Naive thymus-derived CD4-positive, alpha-beta T cell (primary cell): Measurements from ENCODE around the gene AGBL1. TPM values are rescaled to one million over a fixed set of nuclear protein-coding genes. Genes with fewer than 3 reads are reported as not detected.

Experiments used
- ATAC-seq: fragments of 150-1000 bp; cut with Tn5 transposase; 2 replicates; pipeline ENCODE4 v1.10.0; 2021; ENCODE audit warnings: mild to moderate bottlenecking, moderate library complexity
- CTCF ChIA-PET: fragments of 350-600 bp; sonication (Branson Sonifier 250); formaldehyde crosslinking; loops from one replicate; lab custom pipeline; 2021; ENCODE audit warnings: antibody characterized with exemption; lab: Charles Lee
- POLR2A ChIA-PET: fragments of 350-600 bp; sonication (Branson Sonifier 250); formaldehyde crosslinking; loops from one replicate; lab custom pipeline; 2021; ENCODE audit warnings: antibody characterized with exemption, inconsistent platforms; lab: Charles Lee
- DNase-seq, 9 donors: peaks; one replicate each; pipeline versions ENCODE4 v3.0.0 to v3.0.0-alpha.2; 2020 to 2022; ENCODE audit warnings: mixed read lengths in 1 of 9
- H3K27ac ChIP-seq: one replicate; pipeline ENCODE4 v1.7.0; 2013; ENCODE audit warnings: mild to moderate bottlenecking, low read depth, low read length, moderate library complexity
- H3K27me3 ChIP-seq, 2 donors: one replicate each; pipeline ENCODE4 v1.7.0; 2013; ENCODE audit warnings: low read length in 2 of 2, mild to moderate bottlenecking in 2 of 2, moderate library complexity in 2 of 2; ENCODE audit not compliant: control insufficient read depth in 2 of 2, insufficient read depth in 2 of 2
- H3K36me3 ChIP-seq, 3 experiments: 1 replicate in 2 of 3; 2 replicates in 1 of 3; pipeline ENCODE4 v1.7.0; 2013; ENCODE audit warnings: low read length in 3 of 3, mild to moderate bottlenecking in 3 of 3, moderate library complexity in 1 of 3; ENCODE audit not compliant: insufficient read depth in 3 of 3, control insufficient read depth in 2 of 3
- H3K4me1 ChIP-seq, 2 donors: one replicate each; pipeline ENCODE4 v1.7.0; 2013; ENCODE audit warnings: low read length in 2 of 2, mild to moderate bottlenecking in 2 of 2, moderate library complexity in 1 of 2; ENCODE audit not compliant: control insufficient read depth in 2 of 2, insufficient read depth in 2 of 2
- H3K4me3 ChIP-seq: 2 replicates; pipeline ENCODE4 v1.7.0; 2013; ENCODE audit warnings: mild to moderate bottlenecking, low read length
- H3K9me3 ChIP-seq, 3 experiments: 1 replicate in 2 of 3; 2 replicates in 1 of 3; pipeline ENCODE4 v1.7.0; 2013; ENCODE audit warnings: low read length in 3 of 3; ENCODE audit not compliant: control insufficient read depth in 2 of 3
- H3K27ac Mint-ChIP-seq, 9 donors: one replicate each; pipeline ENCODE4 v1.8.0; 2020 to 2022; ENCODE audit warnings: mixed read lengths in 9 of 9, mild to moderate bottlenecking in 8 of 9, moderate library complexity in 5 of 9, inconsistent platforms in 2 of 9
- H3K27me3 Mint-ChIP-seq, 5 donors: one replicate each; pipeline ENCODE4 v1.8.0; 2021 to 2022; ENCODE audit warnings: mixed read lengths in 5 of 5, mild to moderate bottlenecking in 1 of 5
- H3K36me3 Mint-ChIP-seq, 5 donors: one replicate each; pipeline ENCODE4 v1.8.0; 2020 to 2022; ENCODE audit warnings: mixed read lengths in 5 of 5, mild to moderate bottlenecking in 3 of 5, inconsistent platforms in 1 of 5
- H3K4me1 Mint-ChIP-seq, 7 donors: one replicate each; pipeline ENCODE4 v1.8.0; 2020 to 2022; ENCODE audit warnings: mixed read lengths in 7 of 7, mild to moderate bottlenecking in 3 of 7, inconsistent platforms in 1 of 7
- H3K4me3 Mint-ChIP-seq, 10 donors: one replicate each; pipeline ENCODE4 v1.8.0; 2020 to 2022; ENCODE audit warnings: mild to moderate bottlenecking in 10 of 10, mixed read lengths in 10 of 10, moderate library complexity in 6 of 10, inconsistent platforms in 2 of 10
- H3K9me3 Mint-ChIP-seq, 11 donors: one replicate each; pipeline ENCODE4 v1.8.0; 2020 to 2022; ENCODE audit warnings: mixed read lengths in 11 of 11, mild to moderate bottlenecking in 4 of 11, inconsistent platforms in 1 of 11, moderate library complexity in 1 of 11
- intact Hi-C, 2 donors: fragments of 100-400 bp; cut with micrococcal nuclease; formaldehyde crosslinking; loops; one replicate each; pipeline ENCODE4 v1.15.1; 2023
- polyA plus RNA-seq, 2 donors: library from polyadenylated mRNA; unstranded; fragments of 300-500 nt; fragmentation: Illumina TruSeq; gene quantifications; one replicate each; pipeline ENCODE4 v1.2.3, GENCODE V29; 2021
- total RNA-seq, 6 experiments: library from RNA in 5 of 6; stranded (reverse) in 5 of 6; gene quantifications; 1 replicate in 5 of 6; 2 replicates in 1 of 6; pipeline ENCODE4 v1.2.3 and lab custom pipeline; 2021 to 2026

The AGBL1 gene
- total and polyA plus RNA-seq, 7 experiments from 2014 or later, result not detected

DNA sequence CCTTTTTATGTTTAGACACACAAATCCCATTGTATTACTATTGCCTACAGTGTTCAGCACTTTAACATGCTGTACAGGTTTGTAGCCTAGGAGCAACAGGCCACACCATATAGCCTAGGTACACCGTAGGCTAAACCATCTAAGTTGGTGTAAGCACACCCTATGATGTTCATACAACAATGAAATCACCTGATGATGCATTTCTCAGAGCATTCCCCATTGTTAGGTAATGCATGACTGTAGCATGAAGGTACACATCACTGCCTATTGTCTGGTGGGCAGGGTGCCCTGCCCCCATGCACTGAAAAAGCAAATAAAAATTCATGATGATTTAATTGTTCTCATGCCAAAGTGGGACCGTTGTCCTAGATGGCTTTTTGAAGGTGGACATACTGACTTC is 183.6 kb downstream of the AGBL1 start:
- Mint-ChIP-seq H3K27me3 (peaks cover 0 to 31% (median 6%) of the 10 kb centered on the region in 5 donors), H3K4me3 (no peak overlapping the region), H3K27ac (no peak overlapping the region), H3K36me3 (no peaks in the 10 kb centered on the region), H3K4me1 (no peaks in the 10 kb centered on the region), H3K9me3 (no peaks in the 10 kb centered on the region)
- DNase-seq (no peak), ATAC-seq (no peak)
- no peaks in the 10 kb centered on the region for H3K4me1 ChIP-seq
- no peak overlapping the region for H3K4me3 ChIP-seq
- intact Hi-C loops, result no loop called here
- ChIA-PET CTCF (no interaction called here), POLR2A (no interaction called here)
- no peak overlapping the region for H3K27ac ChIP-seq
- no peaks in the 10 kb centered on the region for H3K27me3 ChIP-seq
- H3K9me3 ChIP-seq, result no peaks in the 10 kb centered on the region
- H3K36me3 ChIP-seq, result no peaks in the 10 kb centered on the region

DNA sequence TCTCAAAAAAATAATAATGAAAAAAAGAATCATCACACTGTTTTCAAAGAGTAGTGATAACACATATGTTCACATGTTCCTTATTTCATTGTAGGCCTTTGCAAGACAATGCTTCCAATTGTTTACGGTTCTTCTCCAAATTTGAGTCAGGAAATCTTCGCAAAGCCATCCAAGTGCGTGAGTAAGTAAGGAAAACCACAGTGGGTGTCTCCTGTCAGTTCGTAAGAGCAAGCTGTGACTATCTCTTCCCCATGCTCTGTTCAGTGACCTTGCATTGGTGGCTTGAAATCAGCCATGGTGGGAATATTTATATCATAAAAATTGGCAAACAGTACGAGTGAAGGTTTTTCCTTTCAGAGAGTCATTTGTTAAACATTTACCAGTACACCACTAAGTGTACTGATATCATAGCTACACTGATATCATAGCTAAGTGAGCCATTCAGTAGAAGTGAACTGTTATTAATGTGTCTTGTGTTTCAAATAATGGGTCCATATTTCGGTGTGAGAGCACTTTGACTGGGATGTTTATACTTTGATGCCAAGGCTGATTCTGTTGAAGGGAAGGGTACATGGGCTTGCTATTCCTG is 187.3 kb downstream of the AGBL1 start:
- no peaks in the 10 kb centered on the region for H3K4me1 Mint-ChIP-seq
- H3K9me3 Mint-ChIP-seq, result no peaks in the 10 kb centered on the region
- CTCF ChIA-PET, result no interaction called here
- Histone ChIP-seq H3K4me3 (no peak overlapping the region), H3K36me3 (no peaks in the 10 kb centered on the region), H3K27ac (no peak overlapping the region), H3K4me1 (no peaks in the 10 kb centered on the region), H3K27me3 (no peaks in the 10 kb centered on the region), H3K9me3 (no peaks in the 10 kb centered on the region)
- H3K27ac Mint-ChIP-seq, result no peak overlapping the region
- DNase-seq (no peak), ATAC-seq (no peak)
- H3K4me3 Mint-ChIP-seq, result no peak overlapping the region
- H3K36me3 Mint-ChIP-seq, result no peaks in the 10 kb centered on the region
- intact Hi-C loops, result no loop called here
- POLR2A ChIA-PET, result no interaction called here
- H3K27me3 Mint-ChIP-seq, result peaks cover 0 to 26% (median 11%) of the 10 kb centered on the region in 5 donors

DNA sequence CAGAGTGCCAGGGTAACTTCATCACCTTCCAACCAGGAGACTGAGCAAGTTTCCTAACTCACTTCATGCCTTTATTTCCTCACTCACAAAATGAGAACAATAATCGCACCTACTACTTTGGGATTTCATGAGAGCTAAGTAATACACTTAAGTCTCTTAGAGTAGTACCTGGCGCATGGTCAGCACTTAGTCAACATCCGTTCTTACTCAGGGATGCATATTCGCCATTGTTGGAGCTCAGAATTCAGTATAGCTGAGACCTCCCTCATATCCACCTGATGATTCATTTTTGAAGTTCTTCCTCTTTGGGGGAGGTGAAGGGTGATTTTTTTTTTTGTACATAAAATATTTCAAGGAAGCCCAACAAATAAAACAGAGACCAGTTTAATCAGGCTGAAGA is 188.2 kb downstream of the AGBL1 start:
- no peaks in the 10 kb centered on the region for H3K4me1 Mint-ChIP-seq
- no peak overlapping the region for H3K27ac Mint-ChIP-seq
- DNase-seq, result no peak
- no peak for ATAC-seq
- H3K36me3 Mint-ChIP-seq, result no peaks in the 10 kb centered on the region
- Histone ChIP-seq H3K27ac (no peak overlapping the region), H3K4me3 (no peak overlapping the region), H3K27me3 (no peaks in the 10 kb centered on the region), H3K4me1 (no peaks in the 10 kb centered on the region), H3K9me3 (no peaks in the 10 kb centered on the region), H3K36me3 (no peaks in the 10 kb centered on the region)
- ChIA-PET CTCF (no interaction called here), POLR2A (no interaction called here)
- intact Hi-C loops, result no loop called here
- H3K4me3 Mint-ChIP-seq, result no peak overlapping the region
- peaks cover 0 to 19% (median 11%) of the 10 kb centered on the region in 5 donors for H3K27me3 Mint-ChIP-seq
- H3K9me3 Mint-ChIP-seq, result no peaks in the 10 kb centered on the region

DNA sequence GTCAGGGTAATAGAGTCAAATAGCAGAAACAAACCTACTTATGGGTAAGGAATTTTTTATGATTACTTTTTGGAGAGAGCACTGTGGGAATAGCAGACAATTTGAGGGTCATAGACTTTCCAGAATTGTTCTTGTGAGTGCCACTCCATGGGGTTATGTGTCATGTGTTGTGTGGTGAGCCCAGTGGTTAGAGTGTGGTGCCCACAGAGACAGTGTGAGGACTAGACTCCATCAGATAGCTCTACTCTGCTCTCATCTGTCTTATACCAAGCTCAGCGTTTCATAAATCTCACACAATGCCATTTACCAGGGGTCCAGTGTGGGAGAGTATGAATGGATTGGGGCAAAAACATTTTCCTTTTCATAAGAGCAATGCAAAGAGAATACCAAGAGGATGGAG is 188.9 kb downstream of the AGBL1 start:
- POLR2A ChIA-PET, result no interaction called here
- H3K36me3 ChIP-seq, result no peaks in the 10 kb centered on the region
- CTCF ChIA-PET, result no interaction called here
- no peak overlapping the region for H3K27ac ChIP-seq
- H3K4me3 Mint-ChIP-seq, result no peak overlapping the region
- intact Hi-C loops, result no loop called here
- H3K9me3 ChIP-seq, result no peaks in the 10 kb centered on the region
- H3K27me3 ChIP-seq, result no peaks in the 10 kb centered on the region
- H3K4me3 ChIP-seq, result no peak overlapping the region
- no peaks in the 10 kb centered on the region for H3K4me1 Mint-ChIP-seq
- peaks cover 0 to 20% (median 13%) of the 10 kb centered on the region in 5 donors for H3K27me3 Mint-ChIP-seq
- H3K36me3 Mint-ChIP-seq, result no peaks in the 10 kb centered on the region
- DNase-seq (no peak), ATAC-seq (no peak)
- no peaks in the 10 kb centered on the region for H3K4me1 ChIP-seq
- no peak overlapping the region for H3K27ac Mint-ChIP-seq
- no peaks in the 10 kb centered on the region for H3K9me3 Mint-ChIP-seq

DNA sequence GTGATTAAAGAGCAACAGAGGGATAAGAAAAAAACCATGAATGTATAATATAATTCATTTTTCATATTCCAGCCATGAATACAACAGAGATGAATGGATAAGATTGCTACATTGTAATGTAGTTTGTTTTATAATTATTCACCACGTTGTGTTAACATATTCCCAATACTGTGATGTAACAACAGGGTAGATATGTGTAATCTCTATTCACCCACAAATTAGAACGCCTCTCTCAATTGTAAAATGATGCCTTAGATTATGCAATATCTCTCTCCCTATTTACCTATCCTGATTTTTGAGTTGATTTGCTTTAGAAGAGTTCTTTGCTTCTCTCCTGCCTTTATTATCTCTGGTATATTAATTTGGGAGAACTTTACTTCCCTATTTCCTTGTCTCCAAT is 193.6 kb downstream of the AGBL1 start:
- H3K27me3 ChIP-seq, result no peaks in the 10 kb centered on the region
- H3K4me3 ChIP-seq, result no peak overlapping the region
- POLR2A ChIA-PET, result no interaction called here

DNA sequence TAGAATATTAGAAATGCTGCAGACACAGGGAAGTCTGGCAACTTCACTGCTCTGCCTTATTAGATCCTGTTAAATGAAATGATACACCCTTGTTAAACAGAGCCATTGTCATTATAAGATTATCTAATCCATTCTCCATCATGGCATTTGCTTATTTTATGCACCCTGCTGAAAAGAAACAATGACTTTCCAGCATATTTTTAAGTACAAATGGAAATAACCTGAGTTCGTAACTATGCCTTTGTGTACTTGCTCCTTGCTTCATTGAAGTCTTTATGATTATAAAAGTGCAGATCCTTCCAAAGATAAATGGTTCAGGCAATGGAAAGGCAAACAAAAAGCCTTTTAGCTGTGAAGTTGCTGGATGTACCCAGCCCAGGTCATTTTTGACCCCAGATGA is 195.7 kb downstream of the AGBL1 start:
- Mint-ChIP-seq H3K4me3 (no peak overlapping the region), H3K36me3 (no peaks in the 10 kb centered on the region), H3K9me3 (peaks cover 0 to 2% (median 0%) of the 10 kb centered on the region in 11 donors), H3K27ac (no peak overlapping the region), H3K27me3 (peaks cover 0 to 21% (median 17%) of the 10 kb centered on the region in 5 donors), H3K4me1 (no peaks in the 10 kb centered on the region)
- intact Hi-C loops, result no loop called here
- H3K9me3 ChIP-seq, result no peaks in the 10 kb centered on the region
- no peak for DNase-seq
- H3K4me3 ChIP-seq, result no peak overlapping the region
- no peak overlapping the region for H3K27ac ChIP-seq
- ChIA-PET CTCF (no interaction called here), POLR2A (no interaction called here)
- no peaks in the 10 kb centered on the region for H3K36me3 ChIP-seq
- H3K27me3 ChIP-seq, result no peaks in the 10 kb centered on the region
- no peak for ATAC-seq
- H3K4me1 ChIP-seq, result no peaks in the 10 kb centered on the region

More for the DNA sequence above, 193.6 kb downstream of the AGBL1 start:
- intact Hi-C loops, result no loop called here
- ATAC-seq (no peak), DNase-seq (no peak)
- Mint-ChIP-seq H3K4me3 (no peak overlapping the region), H3K27me3 (peaks cover 0 to 25% (median 17%) of the 10 kb centered on the region in 5 donors), H3K36me3 (no peaks in the 10 kb centered on the region), H3K9me3 (no peaks in the 10 kb centered on the region), H3K27ac (no peak overlapping the region), H3K4me1 (no peaks in the 10 kb centered on the region)
- H3K9me3 ChIP-seq, result no peaks in the 10 kb centered on the region
- no peaks in the 10 kb centered on the region for H3K4me1 ChIP-seq
- CTCF ChIA-PET, result no interaction called here
- H3K27ac ChIP-seq, result no peak overlapping the region
- H3K36me3 ChIP-seq, result no peaks in the 10 kb centered on the region

DNA sequence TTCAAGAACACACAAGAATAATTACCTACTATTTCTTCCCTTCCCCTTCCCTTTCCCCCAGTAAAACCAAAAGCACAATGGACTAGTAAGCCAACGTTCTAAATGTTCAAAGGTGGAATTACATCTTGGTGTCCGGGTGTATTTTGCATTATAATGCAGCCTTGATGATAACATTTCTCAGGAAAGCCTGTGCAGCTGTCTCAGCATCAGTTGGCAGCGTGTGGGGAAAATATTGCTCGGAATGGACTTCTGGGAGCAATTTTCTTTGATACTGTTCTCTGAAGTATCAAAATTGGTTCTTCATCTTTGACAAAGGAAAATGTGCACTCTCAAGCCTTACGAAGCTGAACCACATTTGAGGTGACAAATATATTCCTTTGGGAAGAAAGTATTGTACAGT is 198.9 kb downstream of the AGBL1 start:
- DNase-seq (no peak), ATAC-seq (no peak)
- peaks cover 0 to 14% (median 8%) of the 10 kb centered on the region in 5 donors for H3K27me3 Mint-ChIP-seq
- intact Hi-C loops, result no loop called here
- no peaks in the 10 kb centered on the region for H3K36me3 Mint-ChIP-seq
- no peak overlapping the region for H3K27ac Mint-ChIP-seq
- H3K4me1 ChIP-seq, result no peaks in the 10 kb centered on the region
- no peaks in the 10 kb centered on the region for H3K36me3 ChIP-seq
- H3K27me3 ChIP-seq, result no peaks in the 10 kb centered on the region
- peaks cover 0 to 2% (median 0%) of the 10 kb centered on the region in 11 donors for H3K9me3 Mint-ChIP-seq
- no peak overlapping the region for H3K4me3 Mint-ChIP-seq
- no peak overlapping the region for H3K27ac ChIP-seq
- ChIA-PET CTCF (no interaction called here), POLR2A (no interaction called here)
- H3K4me1 Mint-ChIP-seq, result no peaks in the 10 kb centered on the region
- no peak overlapping the region for H3K4me3 ChIP-seq
- H3K9me3 ChIP-seq, result no peaks in the 10 kb centered on the region
